GM23338 (cell line): ENCODE data around the gene FXR1. TPM values are rescaled to one million over a fixed set of nuclear protein-coding genes. Genes with fewer than 3 reads are reported as not detected.
"Not testable (repeated sequence)": the region's sequence is repeated elsewhere in the genome, so short reads cannot be mapped to it uniquely, and the experiment has no call there.

Experiments
- ATAC-seq: fragments of 200-7000 bp; cut with Tn5 transposase; 3 replicates; pipeline ENCODE4 v1.9.1; 2020
- DNase-seq: peaks from one replicate; pipeline ENCODE4 v3.0.0-alpha.2; 2015; ENCODE audit warnings: low spot score
- H2AFZ ChIP-seq: fragments of 200-600 bp; sonication (generic); 2 replicates; pipeline ENCODE4 v1.8.0; 2016; ENCODE audit warnings: antibody characterized with exemption, mild to moderate bottlenecking, moderate library complexity
- H3F3A ChIP-seq: fragments of 200-600 bp; sonication (generic); replicated peaks from 2 replicates; pipeline ENCODE4 v1.8.0; 2017; ENCODE audit warnings: antibody characterized with exemption, mixed run types, low read depth
- H3K27ac ChIP-seq: fragments of 200-600 bp; sonication (generic); 2 replicates; pipeline ENCODE4 v1.6.1; 2016; ENCODE audit warnings: low read depth
- H3K27me3 ChIP-seq: fragments of 200-600 bp; sonication (generic); 2 replicates; pipeline ENCODE4 v1.8.0; 2016; ENCODE audit warnings: mild to moderate bottlenecking, mixed run types, moderate library complexity; ENCODE audit not compliant: insufficient read depth
- H3K36me3 ChIP-seq: fragments of 200-600 bp; sonication (generic); 2 replicates; pipeline ENCODE4 v1.8.0; 2016; ENCODE audit warnings: mild to moderate bottlenecking; ENCODE audit not compliant: insufficient read depth
- H3K4me1 ChIP-seq: fragments of 200-600 bp; sonication (generic); 2 replicates; pipeline ENCODE4 v1.8.0; 2016; ENCODE audit warnings: mild to moderate bottlenecking, moderate library complexity; ENCODE audit not compliant: insufficient read depth
- H3K4me2 ChIP-seq: fragments of 200-600 bp; sonication (generic); 2 replicates; pipeline ENCODE4 v1.7.1; 2017; ENCODE audit warnings: mixed run types
- H3K4me3 ChIP-seq: fragments of 200-600 bp; sonication (generic); 2 replicates; pipeline ENCODE4 v1.6.1; 2016; ENCODE audit warnings: mixed run types
- H3K79me2 ChIP-seq: fragments of 200-600 bp; sonication (generic); replicated peaks from 2 replicates; pipeline ENCODE4 v1.8.0; 2017; ENCODE audit warnings: mild to moderate bottlenecking; ENCODE audit not compliant: insufficient read depth
- H3K9me2 ChIP-seq: fragments of 200-600 bp; sonication (generic); 2 replicates; pipeline ENCODE4 v1.8.0; 2017; ENCODE audit not compliant: insufficient read depth
- H4K20me1 ChIP-seq: fragments of 200-600 bp; sonication (generic); replicated peaks from 2 replicates; pipeline ENCODE4 v1.8.0; 2017; ENCODE audit warnings: mild to moderate bottlenecking; ENCODE audit not compliant: insufficient read depth
- H3K27ac Mint-ChIP-seq: 2 replicates; pipeline ENCODE4 v1.8.0; 2020; ENCODE audit warnings: inconsistent platforms, mild to moderate bottlenecking, moderate library complexity, mixed read lengths
- H3K27me3 Mint-ChIP-seq: 3 replicates; pipeline ENCODE4 v1.8.0; 2022; ENCODE audit warnings: low read depth, mild to moderate bottlenecking, moderate library complexity, mixed read lengths, inconsistent platforms; ENCODE audit not compliant: insufficient read depth, poor library complexity
- H3K36me3 Mint-ChIP-seq: 3 replicates; pipeline ENCODE4 v1.8.0; 2021; ENCODE audit warnings: low read depth, mild to moderate bottlenecking, inconsistent platforms, moderate library complexity, mixed read lengths
- H3K4me1 Mint-ChIP-seq: 3 replicates; pipeline ENCODE4 v1.8.0; 2020; ENCODE audit warnings: mild to moderate bottlenecking, inconsistent platforms, mixed read lengths
- H3K4me3 Mint-ChIP-seq: 3 replicates; pipeline ENCODE4 v1.8.0; 2021; ENCODE audit warnings: moderate library complexity, mild to moderate bottlenecking, inconsistent platforms, mixed read lengths
- H3K9me3 Mint-ChIP-seq: 3 replicates; pipeline ENCODE4 v1.8.0; 2020; ENCODE audit warnings: moderate library complexity, mild to moderate bottlenecking, inconsistent platforms, mixed read lengths
- CREB1 ChIP-seq: fragments of 250-450 bp; sonication (Bioruptor Pico); IDR thresholded peaks from 2 replicates; pipeline ENCODE4 v1.5.0; 2020; ENCODE audit warnings: low read depth, mild to moderate bottlenecking, moderate library complexity
- ETS1 ChIP-seq: IDR thresholded peaks from 2 replicates; pipeline ENCODE4 v1.6.1; 2016; ENCODE audit warnings: antibody characterized with exemption
- EZH2phosphoT487 ChIP-seq: fragments of 200-600 bp; sonication (generic); IDR thresholded peaks from one replicate; pipeline ENCODE4 v1.8.1; 2018; ENCODE audit warnings: antibody characterized with exemption; ENCODE audit not compliant: unreplicated experiment
- JUNB ChIP-seq: IDR thresholded peaks from one replicate; pipeline ENCODE4 v1.6.1; 2016; ENCODE audit warnings: antibody characterized with exemption; ENCODE audit not compliant: unreplicated experiment
- POLR2AphosphoS5 ChIP-seq: IDR thresholded peaks from 2 replicates; pipeline ENCODE4 v1.6.1; 2016; ENCODE audit warnings: antibody characterized with exemption, low read depth
- REST ChIP-seq: IDR thresholded peaks from one replicate; pipeline ENCODE4 v1.6.1; 2018; ENCODE audit warnings: antibody characterized with exemption; ENCODE audit not compliant: unreplicated experiment
- STAT1 ChIP-seq: IDR thresholded peaks from one replicate; pipeline ENCODE4 v1.6.1; 2016; ENCODE audit warnings: antibody characterized with exemption; ENCODE audit not compliant: unreplicated experiment
- ZNF331 ChIP-seq: fragments of 250-450 bp; sonication (Bioruptor Pico); IDR thresholded peaks from 2 replicates; pipeline ENCODE4 v1.5.0; 2020; ENCODE audit warnings: low read depth, mild to moderate bottlenecking, moderate library complexity
- polyA plus RNA-seq: library from polyadenylated mRNA; unstranded; fragments of >200 nt; fragmentation: Nextera tagmentation; extraction: Ambion mirVana; gene quantifications from 2 replicates; pipeline ENCODE4 v1.2.1, GENCODE V29; 2016
- total RNA-seq: library from RNA; depleted of rRNA; stranded (reverse); fragments of >200 nt; shearing (Covaris generic); gene quantifications from 2 replicates; pipeline ENCODE4 v1.2.3, GENCODE V29; 2014

The FXR1 gene
- total and polyA plus RNA-seq, 2 experiments from 2014 or later: 136 to 228 TPM

- Histone ChIP-seq H3K4me2 (no peak overlapping the region), H3K9me2 (no peaks in the 10 kb centered on the region), H3K27ac (peak overlapping the region; percentile 79; the same call in 1 of the 2 replicates), H3K27me3 (no peaks in the 10 kb centered on the region), H3K4me1 (no peaks in the 10 kb centered on the region), H3K79me2 (peaks cover 9% of the 10 kb centered on the region), H3F3A (no peaks in the 10 kb centered on the region), H2AFZ (no peak overlapping the region), H3K36me3 (no peaks in the 10 kb centered on the region; the same call in 1 of the 2 replicates), H4K20me1 (no peaks in the 10 kb centered on the region), H3K4me3 (no peak overlapping the region)
- no peak for TF ChIP-seq STAT1
- TF ChIP-seq ZNF331 (CRISPR knock-in tag): no peak
- TF ChIP-seq ETS1: no peak
- Mint-ChIP-seq H3K9me3 (no peaks in the 10 kb centered on the region), H3K4me3 (no peak overlapping the region), H3K27me3 (peaks cover 1% of the 10 kb centered on the region), H3K36me3 (peaks cover 29% of the 10 kb centered on the region; the same call in 2 of the 3 replicates), H3K27ac (peak overlapping the region; percentile 89), H3K4me1 (peaks cover 8% of the 10 kb centered on the region; the same call in 2 of the 3 replicates)
- DNase-seq (no peak), ATAC-seq (no peak)
Observed at GRCh38 chr3:180983136-180983535, 70.7 kb downstream of the FXR1 start.

GRCh38 chr3:180986366-180986765 is 73.9 kb downstream of the FXR1 start:
- H3K4me2 ChIP-seq, H3F3A ChIP-seq, H3K4me3 Mint-ChIP-seq, H3K4me1 Mint-ChIP-seq, H3K27me3 Mint-ChIP-seq, H4K20me1 ChIP-seq, DNase-seq, H3K27ac ChIP-seq, H3K4me3 ChIP-seq, H3K27ac Mint-ChIP-seq, ATAC-seq, H3K9me3 Mint-ChIP-seq, H3K9me2 ChIP-seq, H2AFZ ChIP-seq, H3K27me3 ChIP-seq, H3K36me3 ChIP-seq, H3K4me1 ChIP-seq: not testable (repeated sequence)
- peaks cover 29% of the 10 kb centered on the region; the same call in 2 of the 3 replicates for H3K36me3 Mint-ChIP-seq
- peaks cover 20% of the 10 kb centered on the region for H3K79me2 ChIP-seq

GRCh38 chr3:180987344-180987743 is 74.9 kb downstream of the FXR1 start:
- Mint-ChIP-seq H3K36me3 (peaks cover 29% of the 10 kb centered on the region; the same call in 2 of the 3 replicates), H3K4me1 (peaks cover 2% of the 10 kb centered on the region; the same call in 2 of the 3 replicates), H3K27me3 (peaks cover 2% of the 10 kb centered on the region), H3K9me3 (no peaks in the 10 kb centered on the region), H3K27ac (no peak overlapping the region), H3K4me3 (peak overlapping the region; percentile 3; the same call in 1 of the 3 replicates)
- Histone ChIP-seq H3K4me3 (no peak overlapping the region), H3K27me3 (no peaks in the 10 kb centered on the region), H4K20me1 (no peaks in the 10 kb centered on the region), H3K4me1 (no peaks in the 10 kb centered on the region), H3K36me3 (no peaks in the 10 kb centered on the region; the same call in 1 of the 2 replicates), H3K27ac (no peak overlapping the region), H2AFZ (no peak overlapping the region), H3K79me2 (peaks cover 20% of the 10 kb centered on the region), H3K4me2 (no peak overlapping the region), H3K9me2 (no peaks in the 10 kb centered on the region), H3F3A (no peaks in the 10 kb centered on the region)
- DNase-seq: no peak
- no peak for ATAC-seq
- no peak for TF ChIP-seq POLR2AphosphoS5
- TF ChIP-seq ETS1: no peak
- TF ChIP-seq REST: no peak
- TF ChIP-seq CREB1 (CRISPR knock-in tag): no peak
- TF ChIP-seq EZH2phosphoT487: no peak
- TF ChIP-seq JUNB: no peak
